HG03135 (cell line): Measurements from ENCODE around the gene NDP.

ENCODE experiments used
- ATAC-seq: cut with Tn5 transposase; IDR thresholded peaks from one replicate; pipeline ENCODE4 v1.9.1; 2021; ENCODE audit warnings: mild to moderate bottlenecking, moderate library complexity; ENCODE audit not compliant: unreplicated experiment

Gene NDP

GRCh38 chrX:43973249-43974099 lies at the start of gene NDP:
TSS of gene NDP (minus strand) at chrX:43973390. CDS start at chrX:43958645, 14,745 bp downstream.
- no peak for ATAC-seq

- no peak for ATAC-seq
Measured at GRCh38 chrX:44022964-44023363, 49.8 kb upstream of the NDP start.

- no peak for ATAC-seq
Measured at GRCh38 chrX:44020693-44021092, 47.5 kb upstream of the NDP start.

- no peak for ATAC-seq
Measured at GRCh38 chrX:44019911-44020310, 46.7 kb upstream of the NDP start.

- ATAC-seq = no peak
Measured at GRCh38 chrX:44017676-44018075, 44.5 kb upstream of the NDP start.

- ATAC-seq = no peak
Measured at GRCh38 chrX:44016906-44017305, 43.7 kb upstream of the NDP start.

- ATAC-seq = no peak
Measured at GRCh38 chrX:44012484-44013096, 39.4 kb upstream of the NDP start.

GRCh38 chrX:44011506-44011905 lies 38.3 kb upstream of the NDP start:
- no peak for ATAC-seq

GRCh38 chrX:44010626-44011025 lies 37.4 kb upstream of the NDP start:
- ATAC-seq = no peak

- no peak for ATAC-seq
Measured at GRCh38 chrX:44006081-44006480, 32.9 kb upstream of the NDP start.

GRCh38 chrX:44003975-44004374 lies 30.8 kb upstream of the NDP start:
- ATAC-seq = no peak

- no peak for ATAC-seq
Measured at GRCh38 chrX:44002567-44002966, 29.4 kb upstream of the NDP start.

- ATAC-seq = no peak
Measured at GRCh38 chrX:43998374-43998773, 25.2 kb upstream of the NDP start.

GRCh38 chrX:43996491-43996890 lies 23.3 kb upstream of the NDP start:
- ATAC-seq = no peak

GRCh38 chrX:43986083-43986482 lies 12.9 kb upstream of the NDP start:
- ATAC-seq = no peak

- no peak for ATAC-seq
Measured at GRCh38 chrX:43985511-43985910, 12.3 kb upstream of the NDP start.

GRCh38 chrX:43978226-43978625 lies 5.0 kb upstream of the NDP start:
- no peak for ATAC-seq

GRCh38 chrX:43976205-43976604 lies 3.0 kb upstream of the NDP start:
- ATAC-seq = no peak

GRCh38 chrX:43975796-43976195 lies 2.6 kb upstream of the NDP start:
- ATAC-seq = no peak

GRCh38 chrX:43974741-43975465 lies 1.7 kb upstream of the NDP start:
- no peak for ATAC-seq

GRCh38 chrX:43974100-43974475 lies 898 bp upstream of the NDP start:
- ATAC-seq = no peak
